ENCODE measurements around the gene PLSCR1. TPM values are rescaled to one million over a fixed set of nuclear protein-coding genes. Genes with fewer than 3 reads are reported as not detected.

The PLSCR1 gene
- total RNA-seq, 1 experiment from 2014 or later, result 58.1 TPM

DNA sequence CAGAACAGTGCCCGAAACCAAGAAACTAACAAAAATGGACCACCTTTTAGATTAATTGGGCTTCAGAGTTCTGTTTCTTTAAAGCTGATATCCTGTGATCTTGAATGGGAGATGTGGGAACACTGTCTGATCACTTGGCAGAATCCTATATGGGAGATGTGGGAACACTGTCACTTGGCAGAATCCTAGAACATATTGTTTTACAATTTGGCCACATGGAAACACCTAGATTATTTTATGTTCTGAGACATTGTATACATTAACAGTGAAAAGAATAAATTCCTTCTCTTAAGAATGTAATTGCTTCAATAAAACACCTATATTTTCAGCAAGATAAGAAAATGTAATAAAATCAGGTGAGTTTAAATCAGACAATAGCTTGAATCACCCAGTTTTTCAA, 44.7 kb downstream of the PLSCR1 start (continued):
- no peak for TF ChIP-seq CDX4 (CRISPR knock-in tag; IDR thresholded peaks at IDR 0.05; ENCODE audit: borderline replicate concordance)
- TF ChIP-seq, protein P1, sequence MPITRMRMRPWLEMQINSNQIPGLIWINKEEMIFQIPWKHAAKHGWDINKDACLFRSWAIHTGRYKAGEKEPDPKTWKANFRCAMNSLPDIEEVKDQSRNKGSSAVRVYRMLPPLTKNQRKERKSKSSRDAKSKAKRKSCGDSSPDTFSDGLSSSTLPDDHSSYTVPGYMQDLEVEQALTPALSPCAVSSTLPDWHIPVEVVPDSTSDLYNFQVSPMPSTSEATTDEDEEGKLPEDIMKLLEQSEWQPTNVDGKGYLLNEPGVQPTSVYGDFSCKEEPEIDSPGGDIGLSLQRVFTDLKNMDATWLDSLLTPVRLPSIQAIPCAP (CRISPR knock-in tag; IDR thresholded peaks at IDR 0.05), result no peak

GRCh38 chr3:146498002-146498736, 46.2 kb downstream of the PLSCR1 start:
- no peak for ATAC-seq
- CTCF ChIA-PET, result no interaction called here
- POLR2A ChIA-PET, result no interaction called here

More at GRCh38 chr3:146498002-146498736, 46.2 kb downstream of the PLSCR1 start:
- H3K27ac Mint-ChIP-seq, result no peak overlapping the region
- no peak overlapping the region for H3K4me3 Mint-ChIP-seq
- no peaks in the 10 kb centered on the region for H3K27me3 Mint-ChIP-seq (ENCODE audit: low read depth)
- H3K9me3 Mint-ChIP-seq, result peaks cover 31% of the 10 kb centered on the region
- TF ChIP-seq ATF6 (CRISPR knock-in tag; IDR thresholded peaks at IDR 0.05) (no peak), ATF3 (CRISPR knock-in tag; conservative IDR thresholded peaks at IDR 0.05) (no peak), CTCF (IDR thresholded peaks at IDR 0.05) (no peak), STAT6 (CRISPR knock-in tag; conservative IDR thresholded peaks at IDR 0.05; ENCODE audit: low read depth) (no peak), E2F5 (CRISPR knock-in tag; IDR thresholded peaks at IDR 0.05) (no peak), ZNF281 (CRISPR knock-in tag; IDR thresholded peaks at IDR 0.05) (no peak), ATF2 (CRISPR knock-in tag; IDR thresholded peaks at IDR 0.05; ENCODE audit: borderline replicate concordance, low read depth) (no peak), NFE2L1 (CRISPR knock-in tag; IDR thresholded peaks at IDR 0.05) (no peak), JAZF1 (CRISPR knock-in tag; IDR thresholded peaks at IDR 0.05) (no peak)
- TF ChIP-seq, protein P2, sequence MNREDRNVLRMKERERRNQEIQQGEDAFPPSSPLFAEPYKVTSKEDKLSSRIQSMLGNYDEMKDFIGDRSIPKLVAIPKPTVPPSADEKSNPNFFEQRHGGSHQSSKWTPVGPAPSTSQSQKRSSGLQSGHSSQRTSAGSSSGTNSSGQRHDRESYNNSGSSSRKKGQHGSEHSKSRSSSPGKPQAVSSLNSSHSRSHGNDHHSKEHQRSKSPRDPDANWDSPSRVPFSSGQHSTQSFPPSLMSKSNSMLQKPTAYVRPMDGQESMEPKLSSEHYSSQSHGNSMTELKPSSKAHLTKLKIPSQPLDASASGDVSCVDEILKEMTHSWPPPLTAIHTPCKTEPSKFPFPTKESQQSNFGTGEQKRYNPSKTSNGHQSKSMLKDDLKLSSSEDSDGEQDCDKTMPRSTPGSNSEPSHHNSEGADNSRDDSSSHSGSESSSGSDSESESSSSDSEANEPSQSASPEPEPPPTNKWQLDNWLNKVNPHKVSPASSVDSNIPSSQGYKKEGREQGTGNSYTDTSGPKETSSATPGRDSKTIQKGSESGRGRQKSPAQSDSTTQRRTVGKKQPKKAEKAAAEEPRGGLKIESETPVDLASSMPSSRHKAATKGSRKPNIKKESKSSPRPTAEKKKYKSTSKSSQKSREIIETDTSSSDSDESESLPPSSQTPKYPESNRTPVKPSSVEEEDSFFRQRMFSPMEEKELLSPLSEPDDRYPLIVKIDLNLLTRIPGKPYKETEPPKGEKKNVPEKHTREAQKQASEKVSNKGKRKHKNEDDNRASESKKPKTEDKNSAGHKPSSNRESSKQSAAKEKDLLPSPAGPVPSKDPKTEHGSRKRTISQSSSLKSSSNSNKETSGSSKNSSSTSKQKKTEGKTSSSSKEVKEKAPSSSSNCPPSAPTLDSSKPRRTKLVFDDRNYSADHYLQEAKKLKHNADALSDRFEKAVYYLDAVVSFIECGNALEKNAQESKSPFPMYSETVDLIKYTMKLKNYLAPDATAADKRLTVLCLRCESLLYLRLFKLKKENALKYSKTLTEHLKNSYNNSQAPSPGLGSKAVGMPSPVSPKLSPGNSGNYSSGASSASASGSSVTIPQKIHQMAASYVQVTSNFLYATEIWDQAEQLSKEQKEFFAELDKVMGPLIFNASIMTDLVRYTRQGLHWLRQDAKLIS (CRISPR knock-in tag; IDR thresholded peaks at IDR 0.05; ENCODE audit: borderline replicate concordance), result no peak
- TF ChIP-seq, protein P1 (CRISPR knock-in tag; IDR thresholded peaks at IDR 0.05), result no peak
- TF ChIP-seq, protein P3, sequence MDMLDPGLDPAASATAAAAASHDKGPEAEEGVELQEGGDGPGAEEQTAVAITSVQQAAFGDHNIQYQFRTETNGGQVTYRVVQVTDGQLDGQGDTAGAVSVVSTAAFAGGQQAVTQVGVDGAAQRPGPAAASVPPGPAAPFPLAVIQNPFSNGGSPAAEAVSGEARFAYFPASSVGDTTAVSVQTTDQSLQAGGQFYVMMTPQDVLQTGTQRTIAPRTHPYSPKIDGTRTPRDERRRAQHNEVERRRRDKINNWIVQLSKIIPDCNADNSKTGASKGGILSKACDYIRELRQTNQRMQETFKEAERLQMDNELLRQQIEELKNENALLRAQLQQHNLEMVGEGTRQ (CRISPR knock-in tag; IDR thresholded peaks at IDR 0.05), result no peak
- no peak for DNase-seq (ENCODE audit: low spot score)
- peaks cover 15% of the 10 kb centered on the region; the same call in 1 of the 2 replicates for H3K36me3 Mint-ChIP-seq
- H3K4me1 Mint-ChIP-seq, result peaks cover 11% of the 10 kb centered on the region
